Peyer's patch (tissue), 4 donors: Measurements from ENCODE around the gene GALC.

Experiments used
- POLR2A ChIP-seq, 2 donors: fragments of 450-650 bp; IDR thresholded peaks; one replicate each; pipeline ENCODE4 v1.5.1; 2017; ENCODE audit warnings: antibody characterized with exemption in 2 of 2, mild to moderate bottlenecking in 2 of 2, moderate library complexity in 2 of 2
- TF ChIP-seq, protein P1 (sequence below), 6 experiments: fragments of 450-650 bp in 4 of 6; fragments of 200-600 bp in 2 of 6; sonication (generic) in 1 of 6; IDR thresholded peaks; one replicate each; pipeline ENCODE4 v1.5.1; 2017 to 2019; ENCODE audit warnings: antibody characterized with exemption in 6 of 6, mild to moderate bottlenecking in 3 of 6, moderate library complexity in 1 of 6

DNA sequence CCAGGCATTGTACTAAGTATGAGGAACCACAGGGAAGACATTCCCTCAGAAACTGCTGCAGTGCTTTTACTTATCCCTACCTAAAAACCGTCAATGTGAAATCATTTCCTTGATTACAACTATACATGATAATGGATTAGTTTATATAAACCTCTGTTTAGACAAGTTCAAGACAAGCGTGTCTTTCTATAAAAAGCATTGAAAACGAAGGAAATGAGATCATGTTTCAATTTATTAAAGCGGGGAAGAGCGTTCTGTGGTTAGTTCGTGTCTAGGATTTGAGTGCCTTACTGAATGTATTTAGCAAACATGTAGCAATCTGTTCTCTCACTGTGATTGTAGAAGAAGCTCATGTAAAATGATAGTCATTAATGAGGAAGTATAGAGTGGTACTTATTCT, 37.5 kb downstream of the GALC start:
- TF ChIP-seq, protein P1, sequence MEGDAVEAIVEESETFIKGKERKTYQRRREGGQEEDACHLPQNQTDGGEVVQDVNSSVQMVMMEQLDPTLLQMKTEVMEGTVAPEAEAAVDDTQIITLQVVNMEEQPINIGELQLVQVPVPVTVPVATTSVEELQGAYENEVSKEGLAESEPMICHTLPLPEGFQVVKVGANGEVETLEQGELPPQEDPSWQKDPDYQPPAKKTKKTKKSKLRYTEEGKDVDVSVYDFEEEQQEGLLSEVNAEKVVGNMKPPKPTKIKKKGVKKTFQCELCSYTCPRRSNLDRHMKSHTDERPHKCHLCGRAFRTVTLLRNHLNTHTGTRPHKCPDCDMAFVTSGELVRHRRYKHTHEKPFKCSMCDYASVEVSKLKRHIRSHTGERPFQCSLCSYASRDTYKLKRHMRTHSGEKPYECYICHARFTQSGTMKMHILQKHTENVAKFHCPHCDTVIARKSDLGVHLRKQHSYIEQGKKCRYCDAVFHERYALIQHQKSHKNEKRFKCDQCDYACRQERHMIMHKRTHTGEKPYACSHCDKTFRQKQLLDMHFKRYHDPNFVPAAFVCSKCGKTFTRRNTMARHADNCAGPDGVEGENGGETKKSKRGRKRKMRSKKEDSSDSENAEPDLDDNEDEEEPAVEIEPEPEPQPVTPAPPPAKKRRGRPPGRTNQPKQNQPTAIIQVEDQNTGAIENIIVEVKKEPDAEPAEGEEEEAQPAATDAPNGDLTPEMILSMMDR (IDR thresholded peaks at IDR 0.05): no peak
- no peak for TF ChIP-seq POLR2A (IDR thresholded peaks at IDR 0.05)
